NT2/D1 (cell line): ENCODE results near the gene BRME1.
A peak's percentile ranks its signal among the peaks of the same experiment; 100 is the strongest.
"Not testable (repeated sequence)": the region's sequence is repeated elsewhere in the genome, so short reads cannot be mapped to it uniquely, and the experiment has no call there.

ENCODE experiments used
- DNase-seq: peaks from one replicate; pipeline ENCODE4 v3.0.0-alpha.2; 2011; ENCODE audit warnings: low read depth, low spot score
- H3K27me3 ChIP-seq: 2 replicates; pipeline ENCODE4 v1.6.0; 2011; ENCODE audit warnings: mild to moderate bottlenecking; ENCODE audit not compliant: insufficient read length, insufficient read depth
- H3K36me3 ChIP-seq: 2 replicates; pipeline ENCODE4 v1.6.1; 2011; ENCODE audit warnings: mild to moderate bottlenecking, low read length, mixed read lengths; ENCODE audit not compliant: insufficient read depth, insufficient read length
- H3K4me1 ChIP-seq: 2 replicates; pipeline ENCODE4 v1.5.1; 2011; ENCODE audit not compliant: insufficient read depth, insufficient read length
- H3K4me3 ChIP-seq: 2 replicates; pipeline ENCODE4 v1.5.1; 2011; ENCODE audit warnings: low read depth; ENCODE audit not compliant: insufficient read length
- H3K9ac ChIP-seq: 2 replicates; pipeline ENCODE4 v1.6.0; 2011; ENCODE audit warnings: low read depth; ENCODE audit not compliant: insufficient read length
- H3K9me3 ChIP-seq: 2 replicates; pipeline ENCODE4 v1.5.1; 2011; ENCODE audit warnings: mild to moderate bottlenecking, low read length; ENCODE audit not compliant: insufficient read depth
- SUZ12 ChIP-seq: IDR thresholded peaks from 2 replicates; pipeline ENCODE4 v1.6.1; 2011; ENCODE audit not compliant: insufficient read length, insufficient read depth; ENCODE audit errors: extremely low read depth
- YY1 ChIP-seq: IDR thresholded peaks from 2 replicates; pipeline ENCODE4 v1.6.1; 2011; ENCODE audit not compliant: insufficient read length, insufficient read depth
- ZNF274 ChIP-seq: IDR thresholded peaks from 2 replicates; pipeline ENCODE4 v1.6.1; 2011; ENCODE audit warnings: mild to moderate bottlenecking, low read depth, low read length

The BRME1 gene

GRCh38 chr19:13864046-13864666 lies 41.8 kb downstream of the BRME1 start:
- TF ChIP-seq SUZ12 (no peak), YY1 (no peak), ZNF274 (no peak)
- Histone ChIP-seq H3K4me1 (peaks cover 36% of the 10 kb centered on the region), H3K27me3 (peaks cover 42% of the 10 kb centered on the region), H3K4me3 (no peak overlapping the region), H3K9me3 (no peaks in the 10 kb centered on the region), H3K9ac (no peak overlapping the region), H3K36me3 (no peaks in the 10 kb centered on the region)
- no peak for DNase-seq

DNA sequence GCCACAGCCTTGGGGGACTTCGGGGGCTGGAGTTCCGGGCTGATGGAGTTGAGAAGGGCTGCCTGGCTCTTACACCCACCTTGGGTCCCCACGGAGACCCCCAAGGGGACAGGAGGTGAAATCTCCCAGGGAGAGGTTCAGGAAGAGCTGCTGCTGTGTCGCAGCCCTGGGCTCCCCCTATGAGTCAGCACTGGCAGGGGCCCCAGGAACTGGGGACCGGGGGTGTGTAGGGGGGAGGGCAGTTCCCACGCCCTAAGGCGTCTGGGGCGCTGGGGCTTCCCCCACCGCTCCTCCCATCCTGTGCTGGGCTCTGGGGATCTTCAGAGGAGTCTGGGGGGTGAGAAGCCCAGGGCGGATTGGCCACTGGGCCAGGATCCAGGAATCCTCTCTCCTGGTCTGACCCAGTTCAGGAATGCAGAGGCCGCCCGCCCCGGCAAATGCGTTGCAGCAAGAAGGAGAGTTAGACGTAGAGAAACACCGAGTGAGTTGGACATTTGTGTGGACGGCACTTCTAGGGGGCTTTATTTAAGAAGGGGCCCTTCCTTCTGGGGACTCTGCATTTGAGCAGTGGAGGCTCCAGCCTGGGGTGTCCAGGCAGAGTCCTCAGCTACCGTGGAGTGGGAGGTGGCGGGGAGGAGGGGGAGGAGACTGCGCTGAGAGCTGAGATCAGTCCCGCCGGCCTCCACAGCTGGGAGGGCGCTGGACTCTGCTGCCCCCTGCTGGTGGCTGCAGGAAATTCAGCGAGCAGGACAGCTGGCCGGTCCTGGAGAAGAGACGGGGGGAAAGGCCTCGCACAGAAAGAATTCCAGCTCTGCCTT lies 44.0 kb downstream of the BRME1 start:
- peaks cover 34% of the 10 kb centered on the region for H3K27me3 ChIP-seq
- TF ChIP-seq YY1 (no peak), SUZ12 (no peak), ZNF274 (no peak)
- H3K36me3 ChIP-seq, result no peaks in the 10 kb centered on the region
- H3K9me3 ChIP-seq, result no peaks in the 10 kb centered on the region
- peaks cover 36% of the 10 kb centered on the region for H3K4me1 ChIP-seq
- peak overlapping the region; percentile 79 for H3K9ac ChIP-seq
- peak; percentile 71 for DNase-seq
- peak overlapping the region; percentile 41 for H3K4me3 ChIP-seq

- TF ChIP-seq SUZ12 (no peak), ZNF274 (no peak), YY1 (no peak)
- peak overlapping the region; percentile 79 for H3K9ac ChIP-seq
- no peak overlapping the region for H3K4me3 ChIP-seq
- H3K9me3 ChIP-seq, result no peaks in the 10 kb centered on the region
- H3K4me1 ChIP-seq, result peaks cover 32% of the 10 kb centered on the region
- DNase-seq, result no peak
- H3K36me3 ChIP-seq, result no peaks in the 10 kb centered on the region
- H3K27me3 ChIP-seq, result peaks cover 29% of the 10 kb centered on the region
Measured at GRCh38 chr19:13861392-13861713, 44.6 kb downstream of the BRME1 start.

GRCh38 chr19:13860679-13861391 lies 45.1 kb downstream of the BRME1 start:
- Histone ChIP-seq H3K36me3 (no peaks in the 10 kb centered on the region), H3K9me3 (no peaks in the 10 kb centered on the region), H3K9ac (no peak overlapping the region), H3K4me1 (peaks cover 30% of the 10 kb centered on the region), H3K4me3 (no peak overlapping the region), H3K27me3 (peaks cover 23% of the 10 kb centered on the region)
- DNase-seq, result no peak
- no peak for TF ChIP-seq ZNF274
- no peak for TF ChIP-seq SUZ12
- TF ChIP-seq YY1, result no peak

DNA sequence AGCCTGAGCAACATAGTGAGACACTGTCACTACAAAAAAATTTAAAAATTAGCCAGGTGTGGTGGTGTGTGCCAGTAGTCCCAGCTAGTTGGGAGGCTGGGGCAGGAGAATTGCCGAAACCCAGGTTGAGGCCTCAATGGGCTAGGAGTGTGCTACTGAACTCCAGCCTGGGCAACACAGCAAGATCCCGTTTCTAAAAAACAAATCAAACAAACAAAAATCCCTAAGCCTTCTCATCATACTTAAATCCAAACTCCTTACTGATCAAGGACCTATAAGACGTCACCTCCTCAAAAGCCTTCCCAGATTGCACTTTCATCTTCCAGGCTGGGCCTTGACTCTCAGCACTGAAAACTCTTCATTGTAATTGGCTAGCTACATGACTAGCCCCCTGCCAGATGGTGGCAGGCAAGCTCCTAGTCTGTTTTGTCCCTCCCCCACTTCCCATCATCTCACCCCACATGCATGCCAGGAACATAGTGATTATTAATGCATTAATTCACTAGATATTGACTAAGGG lies 46.5 kb downstream of the BRME1 start:
- DNase-seq, result no peak
- H3K4me3 ChIP-seq, result no peak overlapping the region
- peaks cover 14% of the 10 kb centered on the region for H3K27me3 ChIP-seq
- H3K4me1 ChIP-seq, result peaks cover 26% of the 10 kb centered on the region
- no peaks in the 10 kb centered on the region for H3K9me3 ChIP-seq
- no peaks in the 10 kb centered on the region for H3K36me3 ChIP-seq
- TF ChIP-seq YY1 (no peak), SUZ12 (no peak), ZNF274 (no peak)
- H3K9ac ChIP-seq, result no peak overlapping the region

DNA sequence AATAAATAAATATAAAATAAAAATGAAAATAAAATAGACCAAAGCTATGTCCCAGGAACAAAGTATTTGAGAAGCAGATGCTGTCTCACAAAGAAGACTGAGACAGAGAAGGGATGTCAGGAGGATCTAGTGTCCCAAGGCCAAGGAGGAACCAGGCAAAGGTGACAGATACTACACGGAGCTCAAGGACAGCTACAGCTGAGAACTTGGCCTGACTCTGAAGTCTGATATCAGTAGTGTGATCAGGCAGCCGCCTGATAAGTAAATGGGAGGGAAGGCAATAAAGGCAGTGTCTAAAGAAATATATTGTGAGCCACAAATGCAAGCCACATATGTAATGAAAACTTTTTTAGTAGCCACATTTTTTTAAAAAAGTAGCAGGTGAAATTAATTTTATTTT lies 49.4 kb downstream of the BRME1 start:
- Histone ChIP-seq H3K4me1 (peaks cover 13% of the 10 kb centered on the region), H3K27me3 (no peaks in the 10 kb centered on the region), H3K4me3 (no peak overlapping the region), H3K9ac (no peak overlapping the region), H3K9me3 (no peaks in the 10 kb centered on the region), H3K36me3 (no peaks in the 10 kb centered on the region)
- TF ChIP-seq SUZ12 (no peak), YY1 (no peak), ZNF274 (no peak)
- no peak for DNase-seq

- not testable (repeated sequence) for H3K27me3 ChIP-seq, H3K36me3 ChIP-seq, H3K9ac ChIP-seq, H3K4me3 ChIP-seq, DNase-seq, H3K9me3 ChIP-seq
- peaks cover 11% of the 10 kb centered on the region for H3K4me1 ChIP-seq
Measured at GRCh38 chr19:13852171-13852707, 53.7 kb downstream of the BRME1 start.

DNA sequence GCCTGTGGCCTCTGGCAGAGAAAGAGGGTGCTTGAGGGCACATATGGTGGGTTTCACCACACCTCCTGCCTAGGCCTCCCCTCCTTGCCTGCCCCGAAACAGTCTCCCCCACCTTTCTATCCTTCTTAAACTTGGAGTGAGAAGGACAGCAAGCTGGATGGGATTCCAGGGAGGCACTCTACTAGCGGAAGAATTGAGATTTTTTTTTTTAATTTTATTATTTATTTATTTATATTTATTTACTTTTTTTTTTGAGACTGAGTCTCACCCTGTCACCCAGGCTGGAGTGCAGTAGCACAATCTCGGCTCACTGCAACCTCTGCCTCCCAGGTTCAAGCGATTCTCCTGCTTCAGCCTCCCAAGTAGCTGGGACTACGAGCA lies 54.2 kb downstream of the BRME1 start:
- peak overlapping the region; percentile 82 for H3K9ac ChIP-seq
- DNase-seq, H3K36me3 ChIP-seq, H3K9me3 ChIP-seq, H3K27me3 ChIP-seq: not testable (repeated sequence)
- H3K4me1 ChIP-seq, result peaks cover 13% of the 10 kb centered on the region
- H3K4me3 ChIP-seq, result peak overlapping the region; percentile 10
